Left kidney (tissue), 2 donors: Measurements from ENCODE around the gene CDX2. TPM values are rescaled to one million over a fixed set of nuclear protein-coding genes. Genes with fewer than 3 reads are reported as not detected.

ENCODE experiments used
- DNase-seq: peaks from one replicate; pipeline ENCODE4 v3.0.0-alpha.2; 2013
- polyA plus RNA-seq: library from polyadenylated mRNA; unstranded; fragments of 120-200 nt; gene quantifications from one replicate; pipeline ENCODE4 v1.2.1, GENCODE V29; 2013; ENCODE audit not compliant: insufficient read length

The CDX2 gene
- polyA plus RNA-seq, 1 donor: not detected

DNA sequence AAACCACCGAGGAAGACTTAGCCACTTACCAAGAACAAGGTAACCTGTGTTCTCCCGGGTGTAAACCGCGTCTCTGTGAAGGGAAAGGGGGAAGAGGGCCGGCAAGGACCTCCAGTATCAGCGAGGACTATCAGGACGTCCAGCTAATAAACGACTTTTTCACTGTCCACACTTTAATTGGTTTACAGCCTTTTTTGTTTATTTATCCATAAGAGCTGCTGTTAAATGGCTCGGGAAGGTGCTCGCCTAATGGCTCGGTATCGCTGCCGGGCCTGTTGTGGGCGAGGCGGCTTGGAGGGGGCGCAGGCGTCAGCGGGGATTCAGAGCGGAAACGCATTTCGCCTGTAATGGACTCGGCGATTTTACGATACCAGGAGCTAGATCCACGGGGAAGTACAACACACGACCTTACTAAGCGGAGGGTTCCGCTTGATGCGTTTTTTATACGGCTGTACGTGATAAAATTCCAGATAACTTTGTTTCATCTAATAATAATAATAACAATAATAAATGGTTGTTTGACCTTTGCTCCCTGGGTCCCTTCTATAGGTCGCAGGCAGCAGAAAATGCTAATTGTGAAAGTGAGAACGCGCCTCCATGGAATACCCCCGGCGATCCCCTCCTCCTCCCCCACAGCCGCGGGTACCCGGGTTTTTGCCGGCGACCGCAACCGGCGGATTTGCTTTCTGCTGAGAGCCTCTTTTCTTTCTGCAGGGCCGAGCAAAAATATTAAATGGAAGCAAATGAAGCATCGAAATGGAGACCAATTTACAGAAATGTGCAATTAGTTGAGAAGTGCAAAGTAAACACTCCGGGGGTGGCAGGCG is 51.8 kb downstream of the CDX2 start:
- DNase-seq: no peak

DNA sequence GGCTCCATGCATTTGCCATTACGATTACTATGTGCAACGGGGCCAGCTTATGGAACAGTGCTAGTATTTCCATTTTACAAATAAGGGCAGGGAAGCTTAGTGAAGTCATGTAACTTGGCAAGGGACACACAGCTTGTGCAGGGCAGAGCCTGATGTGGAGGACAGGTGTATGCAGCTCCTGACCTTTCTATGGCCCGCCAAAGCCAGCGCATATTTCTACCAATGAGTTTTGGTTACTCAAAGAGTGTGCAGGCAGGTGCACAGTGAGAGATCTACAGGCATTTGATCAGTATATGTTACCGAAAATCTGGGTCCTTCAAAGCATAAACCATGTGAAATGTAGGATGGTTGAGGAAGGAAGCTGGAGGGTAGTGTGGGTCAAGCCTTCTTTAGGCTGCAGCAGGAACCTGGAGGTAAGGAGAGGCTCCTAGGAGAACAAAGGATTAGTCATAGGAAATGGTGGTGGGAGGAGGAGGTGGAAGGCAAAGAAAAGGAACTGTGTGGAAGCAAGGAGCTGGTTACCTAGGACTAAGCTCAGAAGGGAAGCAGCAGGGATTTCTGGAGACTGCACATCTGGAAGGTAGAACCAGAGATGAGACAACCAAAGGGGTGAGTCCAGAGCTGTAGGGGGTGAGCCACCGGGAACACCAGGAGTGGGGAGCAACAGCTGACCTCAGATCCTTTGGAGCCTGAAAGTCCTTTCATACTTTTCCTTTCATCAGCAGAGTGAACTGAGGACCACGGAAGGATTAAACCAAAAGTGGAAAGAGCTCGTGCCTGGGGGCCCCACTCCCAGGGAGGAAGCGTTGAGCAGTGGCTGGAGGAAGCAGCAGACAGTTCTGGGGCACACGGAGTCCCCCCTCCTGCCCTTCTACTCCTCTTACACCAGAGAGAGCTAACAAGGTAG is 53.6 kb downstream of the CDX2 start:
- no peak for DNase-seq

DNA sequence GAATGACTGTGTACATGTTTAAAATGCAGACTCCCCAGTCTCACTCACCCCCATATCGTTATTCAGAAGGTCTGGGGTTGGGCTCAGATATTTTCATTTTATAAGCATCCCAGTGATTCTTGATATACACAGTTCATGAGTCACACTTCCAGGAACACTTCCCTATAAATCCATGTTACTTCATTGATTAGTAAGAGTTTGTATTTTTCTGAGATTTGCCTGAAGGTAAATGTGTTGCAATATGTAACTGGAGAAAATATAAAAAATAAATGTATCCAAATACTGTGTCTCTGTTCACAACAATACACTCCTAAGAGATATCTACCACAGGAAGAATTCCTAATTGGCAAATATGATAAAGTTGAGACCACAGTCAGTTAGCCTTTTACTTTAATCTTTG is 56.0 kb downstream of the CDX2 start:
- DNase-seq: no peak

DNA sequence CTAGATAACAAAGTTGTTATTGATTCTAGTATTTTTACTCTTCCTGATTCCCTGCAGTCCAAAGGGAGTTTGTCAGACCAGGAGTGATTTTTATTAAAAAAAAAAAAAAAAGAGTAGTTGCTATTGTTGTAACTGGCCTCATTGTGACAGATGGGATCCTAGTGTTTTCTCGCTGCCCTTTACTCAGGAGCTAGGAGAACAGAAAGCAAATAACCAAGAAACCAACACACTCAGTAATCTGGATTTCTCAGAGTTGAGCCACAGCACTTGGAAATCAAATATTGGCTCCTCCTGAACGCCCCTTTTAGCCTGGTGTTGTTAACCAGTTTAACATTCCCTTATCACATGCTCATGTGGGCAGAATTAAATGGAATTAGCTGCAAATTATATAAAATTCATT is 57.6 kb downstream of the CDX2 start:
- DNase-seq: no peak

Other genes starting within 250 kb of the CDX2 start
- gene GSX1, start 176.8 kb downstream of the CDX2 start, polyA plus RNA-seq: not detected
- gene PDX1, start 49.3 kb downstream of the CDX2 start, polyA plus RNA-seq: not detected
- not detected for gene URAD, start 19.4 kb upstream of the CDX2 start, polyA plus RNA-seq
- 0.22 TPM for gene FLT3, start 131.3 kb upstream of the CDX2 start, polyA plus RNA-seq
- gene PAN3, start 169.2 kb upstream of the CDX2 start, polyA plus RNA-seq: 72.6 TPM